ENCODE measurements around the gene DYNLRB2. TPM values are rescaled to one million over a fixed set of nuclear protein-coding genes. Genes with fewer than 3 reads are reported as not detected.

The DYNLRB2 gene
- total RNA-seq, 1 donor from 2014 or later, result 0.59 TPM

- DNase-seq, result no peak
These were observed 11.5 kb downstream of the DYNLRB2 start for GRCh38 chr16:80552277-80552676.

GRCh38 chr16:80554033-80554432, 13.2 kb downstream of the DYNLRB2 start:
- DNase-seq, result no peak

- DNase-seq, result no peak
These were observed 15.7 kb downstream of the DYNLRB2 start for GRCh38 chr16:80556481-80556880.

GRCh38 chr16:80557037-80557436, 16.2 kb downstream of the DYNLRB2 start:
- DNase-seq, result no peak

GRCh38 chr16:80559369-80559768, 18.6 kb downstream of the DYNLRB2 start:
- DNase-seq, result no peak

- no peak for DNase-seq
These were observed 22.3 kb downstream of the DYNLRB2 start for GRCh38 chr16:80563066-80563465.

GRCh38 chr16:80564394-80564793, 23.6 kb downstream of the DYNLRB2 start:
- no peak for DNase-seq

- no peak for DNase-seq
These were observed 28.8 kb downstream of the DYNLRB2 start for GRCh38 chr16:80569440-80570105.

GRCh38 chr16:80570106-80570478, 29.3 kb downstream of the DYNLRB2 start:
- DNase-seq, result no peak

GRCh38 chr16:80573700-80574120, 32.9 kb downstream of the DYNLRB2 start:
- DNase-seq, result no peak

- no peak for DNase-seq
These were observed 35.6 kb downstream of the DYNLRB2 start for GRCh38 chr16:80576343-80576912.

- no peak for DNase-seq
These were observed 36.9 kb downstream of the DYNLRB2 start for GRCh38 chr16:80577485-80578280.

GRCh38 chr16:80580109-80580832, 39.5 kb downstream of the DYNLRB2 start:
- DNase-seq, result no peak

- DNase-seq, result no peak
These were observed 42.7 kb downstream of the DYNLRB2 start for GRCh38 chr16:80583466-80583865.

- no peak for DNase-seq
These were observed 45.0 kb downstream of the DYNLRB2 start for GRCh38 chr16:80585764-80586163.

GRCh38 chr16:80586476-80586875, 45.7 kb downstream of the DYNLRB2 start:
- DNase-seq, result no peak

- DNase-seq, result no peak
These were observed 46.3 kb downstream of the DYNLRB2 start for GRCh38 chr16:80587071-80587470.

GRCh38 chr16:80591071-80591915, 50.5 kb downstream of the DYNLRB2 start:
- no peak for DNase-seq

GRCh38 chr16:80592273-80592672, 51.5 kb downstream of the DYNLRB2 start:
- no peak for DNase-seq

- no peak for DNase-seq
These were observed 54.0 kb downstream of the DYNLRB2 start for GRCh38 chr16:80594756-80595155.

GRCh38 chr16:80596507-80597207, 55.9 kb downstream of the DYNLRB2 start:
- no peak for DNase-seq

Data from skin of body (tissue), 2 donors.